ENCODE data around the gene XKR7.

The XKR7 gene

GRCh38 chr20:32036716-32037485 lies 69.0 kb downstream of the XKR7 start:
- TF ChIP-seq TCF12 (IDR thresholded peaks at IDR 0.05; ENCODE audit: low read depth), result no peak
- TF ChIP-seq TAF1 (IDR thresholded peaks at IDR 0.05; ENCODE audit: low read depth), result no peak
- TF ChIP-seq CREB1 (IDR thresholded peaks at IDR 0.05; ENCODE audit: low read depth), result no peak
- no peak for TF ChIP-seq USF1 (IDR thresholded peaks at IDR 0.05)
- no peak for TF ChIP-seq MAX (IDR thresholded peaks at IDR 0.05)
- no peak for TF ChIP-seq YY1 (IDR thresholded peaks at IDR 0.05; ENCODE audit: low read depth)
- no peak for TF ChIP-seq EP300 (IDR thresholded peaks at IDR 0.05; ENCODE audit: borderline replicate concordance)
- no peak for TF ChIP-seq NFIC (IDR thresholded peaks at IDR 0.05)

- no peak for TF ChIP-seq EGR1 (IDR thresholded peaks at IDR 0.05)
- no peak for TF ChIP-seq NFIC (IDR thresholded peaks at IDR 0.05)
- no peak for TF ChIP-seq RAD21 (IDR thresholded peaks at IDR 0.05; ENCODE audit: low read depth)
- TF ChIP-seq USF1 (IDR thresholded peaks at IDR 0.05), result no peak
- no peak for TF ChIP-seq TAF1 (IDR thresholded peaks at IDR 0.05; ENCODE audit: low read depth)
- no peak for TF ChIP-seq CEBPB (IDR thresholded peaks at IDR 0.05)
- no peak for TF ChIP-seq TEAD4 (IDR thresholded peaks at IDR 0.05)
- no peak for TF ChIP-seq MAX (IDR thresholded peaks at IDR 0.05)
- no peak for TF ChIP-seq FOXM1 (IDR thresholded peaks at IDR 0.05; ENCODE audit: borderline replicate concordance, low read depth)
- no peak for TF ChIP-seq ZBTB7A (IDR thresholded peaks at IDR 0.05; ENCODE audit: low read depth)
- TF ChIP-seq CREB1 (IDR thresholded peaks at IDR 0.05; ENCODE audit: low read depth), result no peak
- TF ChIP-seq YY1 (IDR thresholded peaks at IDR 0.05; ENCODE audit: low read depth), result no peak
- TF ChIP-seq REST (IDR thresholded peaks at IDR 0.05; ENCODE audit: low read depth), result no peak
- TF ChIP-seq TCF12 (IDR thresholded peaks at IDR 0.05; ENCODE audit: low read depth), result no peak
- no peak for TF ChIP-seq EP300 (IDR thresholded peaks at IDR 0.05; ENCODE audit: borderline replicate concordance)
Observed at GRCh38 chr20:32037929-32038328, 70.0 kb downstream of the XKR7 start.

GRCh38 chr20:32040142-32040953 lies 72.4 kb downstream of the XKR7 start:
- TF ChIP-seq YY1 (IDR thresholded peaks at IDR 0.05; ENCODE audit: low read depth) (no peak), USF1 (IDR thresholded peaks at IDR 0.05) (no peak), REST (IDR thresholded peaks at IDR 0.05; ENCODE audit: low read depth) (no peak), TAF1 (IDR thresholded peaks at IDR 0.05; ENCODE audit: low read depth) (no peak), NFIC (IDR thresholded peaks at IDR 0.05) (no peak), FOXM1 (IDR thresholded peaks at IDR 0.05; ENCODE audit: borderline replicate concordance, low read depth) (no peak), RAD21 (IDR thresholded peaks at IDR 0.05; ENCODE audit: low read depth) (no peak), EP300 (IDR thresholded peaks at IDR 0.05; ENCODE audit: borderline replicate concordance) (no peak), EGR1 (IDR thresholded peaks at IDR 0.05) (no peak), TCF12 (IDR thresholded peaks at IDR 0.05; ENCODE audit: low read depth) (no peak), CREB1 (IDR thresholded peaks at IDR 0.05; ENCODE audit: low read depth) (no peak), ZBTB7A (IDR thresholded peaks at IDR 0.05; ENCODE audit: low read depth) (no peak), CEBPB (IDR thresholded peaks at IDR 0.05) (no peak), TEAD4 (IDR thresholded peaks at IDR 0.05) (no peak), MAX (IDR thresholded peaks at IDR 0.05) (no peak)

- TF ChIP-seq YY1 (IDR thresholded peaks at IDR 0.05; ENCODE audit: low read depth), result no peak
- TF ChIP-seq TCF12 (IDR thresholded peaks at IDR 0.05; ENCODE audit: low read depth), result no peak
- no peak for TF ChIP-seq FOXM1 (IDR thresholded peaks at IDR 0.05; ENCODE audit: borderline replicate concordance, low read depth)
- no peak for TF ChIP-seq CEBPB (IDR thresholded peaks at IDR 0.05)
- no peak for TF ChIP-seq RAD21 (IDR thresholded peaks at IDR 0.05; ENCODE audit: low read depth)
- no peak for TF ChIP-seq CREB1 (IDR thresholded peaks at IDR 0.05; ENCODE audit: low read depth)
- TF ChIP-seq TAF1 (IDR thresholded peaks at IDR 0.05; ENCODE audit: low read depth), result no peak
- TF ChIP-seq MAX (IDR thresholded peaks at IDR 0.05), result no peak
Observed at GRCh38 chr20:32045999-32046398, 78.0 kb downstream of the XKR7 start.
